ENCODE results near the gene MRPL18.

GRCh38 chr6:159760602-159761057, 29.6 kb upstream of the MRPL18 start:
- no peak for TF ChIP-seq CTCF (IDR thresholded peaks at IDR 0.05; ENCODE audit: extremely low read depth in 1 of 2, insufficient read depth in 1 of 2, low read depth in 1 of 2, low read length in 2 of 2)
- no peak for TF ChIP-seq EZH2 (IDR thresholded peaks at IDR 0.05; ENCODE audit: borderline replicate concordance, low read depth, low read length, severe bottlenecking)
- TF ChIP-seq POLR2AphosphoS5 (IDR thresholded peaks at IDR 0.05; ENCODE audit: insufficient read depth, low read depth, low read length): no peak
- no peak for TF ChIP-seq POLR2A (IDR thresholded peaks at IDR 0.05; ENCODE audit: low read depth, low read length)

Measured in endothelial cell of umbilical vein (primary cell).